Activated naive CD8-positive, alpha-beta T cell treated with anti-CD3 and anti-CD28 coated beads for 36 hours (primary cell): ENCODE data around the gene BICC1. TPM values are rescaled to one million over a fixed set of nuclear protein-coding genes. Genes with fewer than 3 reads are reported as not detected.

Experiments
- DNase-seq: peaks from one replicate; pipeline ENCODE4 v3.0.0; 2021
- H3K27ac Mint-ChIP-seq: one replicate; pipeline ENCODE4 v1.8.0; 2022; ENCODE audit warnings: mild to moderate bottlenecking, moderate library complexity, mixed read lengths
- H3K27me3 Mint-ChIP-seq: one replicate; pipeline ENCODE4 v1.8.0; 2022; ENCODE audit warnings: mild to moderate bottlenecking, mixed read lengths
- H3K36me3 Mint-ChIP-seq: one replicate; pipeline ENCODE4 v1.8.0; 2021; ENCODE audit warnings: mild to moderate bottlenecking, mixed read lengths
- H3K4me1 Mint-ChIP-seq: one replicate; pipeline ENCODE4 v1.8.0; 2021; ENCODE audit warnings: mixed read lengths
- H3K4me3 Mint-ChIP-seq: one replicate; pipeline ENCODE4 v1.8.0; 2022; ENCODE audit warnings: mild to moderate bottlenecking, moderate library complexity, mixed read lengths
- H3K9me3 Mint-ChIP-seq: one replicate; pipeline ENCODE4 v1.8.0; 2022; ENCODE audit warnings: mixed read lengths
- total RNA-seq, 2 experiments: library from RNA; stranded (reverse); gene quantifications; one replicate each; pipeline ENCODE4 v1.2.3, GENCODE V29; 2021

The BICC1 gene
- total RNA-seq, 2 experiments from 2014 or later = 0.04 TPM; not detected in 1

- Mint-ChIP-seq H3K27ac (no peak overlapping the region), H3K27me3 (peaks cover 5% of the 10 kb centered on the region), H3K4me3 (no peak overlapping the region), H3K9me3 (no peaks in the 10 kb centered on the region), H3K36me3 (no peaks in the 10 kb centered on the region), H3K4me1 (no peaks in the 10 kb centered on the region)
- DNase-seq = no peak
These were observed 270.5 kb downstream of the BICC1 start for GRCh38 chr10:58782876-58783851.

GRCh38 chr10:58784361-58784760 is 271.7 kb downstream of the BICC1 start:
- Mint-ChIP-seq H3K9me3 (no peaks in the 10 kb centered on the region), H3K27me3 (peaks cover 5% of the 10 kb centered on the region), H3K27ac (no peak overlapping the region), H3K4me1 (no peaks in the 10 kb centered on the region), H3K4me3 (no peak overlapping the region), H3K36me3 (no peaks in the 10 kb centered on the region)
- no peak for DNase-seq

GRCh38 chr10:58785354-58785753 is 272.7 kb downstream of the BICC1 start:
- Mint-ChIP-seq H3K4me3 (no peak overlapping the region), H3K27ac (no peak overlapping the region), H3K4me1 (no peaks in the 10 kb centered on the region), H3K27me3 (peaks cover 5% of the 10 kb centered on the region), H3K36me3 (no peaks in the 10 kb centered on the region), H3K9me3 (no peaks in the 10 kb centered on the region)
- no peak for DNase-seq

GRCh38 chr10:58791137-58791536 is 278.5 kb downstream of the BICC1 start:
- H3K4me1 Mint-ChIP-seq = no peaks in the 10 kb centered on the region
- no peak overlapping the region for H3K4me3 Mint-ChIP-seq
- DNase-seq = no peak
- H3K36me3 Mint-ChIP-seq = no peaks in the 10 kb centered on the region
- no peaks in the 10 kb centered on the region for H3K9me3 Mint-ChIP-seq
- H3K27ac Mint-ChIP-seq = no peak overlapping the region
- no peaks in the 10 kb centered on the region for H3K27me3 Mint-ChIP-seq

- H3K27me3 Mint-ChIP-seq = no peaks in the 10 kb centered on the region
- H3K9me3 Mint-ChIP-seq = no peaks in the 10 kb centered on the region
- DNase-seq = no peak
- no peaks in the 10 kb centered on the region for H3K36me3 Mint-ChIP-seq
- no peaks in the 10 kb centered on the region for H3K4me1 Mint-ChIP-seq
- no peak overlapping the region for H3K27ac Mint-ChIP-seq
- H3K4me3 Mint-ChIP-seq = no peak overlapping the region
These were observed 282.9 kb downstream of the BICC1 start for GRCh38 chr10:58795560-58795959.

- no peaks in the 10 kb centered on the region for H3K27me3 Mint-ChIP-seq
- no peak for DNase-seq
- no peaks in the 10 kb centered on the region for H3K36me3 Mint-ChIP-seq
- H3K27ac Mint-ChIP-seq = no peak overlapping the region
- H3K9me3 Mint-ChIP-seq = no peaks in the 10 kb centered on the region
- no peaks in the 10 kb centered on the region for H3K4me1 Mint-ChIP-seq
- H3K4me3 Mint-ChIP-seq = no peak overlapping the region
These were observed 283.6 kb downstream of the BICC1 start for GRCh38 chr10:58796242-58796641.

GRCh38 chr10:58796824-58797223 is 284.2 kb downstream of the BICC1 start:
- H3K9me3 Mint-ChIP-seq = no peaks in the 10 kb centered on the region
- H3K27ac Mint-ChIP-seq = no peak overlapping the region
- H3K4me3 Mint-ChIP-seq = no peak overlapping the region
- no peaks in the 10 kb centered on the region for H3K4me1 Mint-ChIP-seq
- DNase-seq = no peak
- no peaks in the 10 kb centered on the region for H3K27me3 Mint-ChIP-seq
- no peaks in the 10 kb centered on the region for H3K36me3 Mint-ChIP-seq

GRCh38 chr10:58797356-58797755 is 284.7 kb downstream of the BICC1 start:
- H3K9me3 Mint-ChIP-seq = no peaks in the 10 kb centered on the region
- H3K27ac Mint-ChIP-seq = no peak overlapping the region
- H3K4me3 Mint-ChIP-seq = no peak overlapping the region
- no peaks in the 10 kb centered on the region for H3K36me3 Mint-ChIP-seq
- H3K27me3 Mint-ChIP-seq = no peaks in the 10 kb centered on the region
- no peaks in the 10 kb centered on the region for H3K4me1 Mint-ChIP-seq
- no peak for DNase-seq

- Mint-ChIP-seq H3K4me3 (no peak overlapping the region), H3K27me3 (no peaks in the 10 kb centered on the region), H3K36me3 (no peaks in the 10 kb centered on the region), H3K27ac (no peak overlapping the region), H3K4me1 (no peaks in the 10 kb centered on the region), H3K9me3 (no peaks in the 10 kb centered on the region)
- DNase-seq = no peak
These were observed 289.4 kb downstream of the BICC1 start for GRCh38 chr10:58802047-58802446.

GRCh38 chr10:58806323-58806722 is 293.7 kb downstream of the BICC1 start:
- Mint-ChIP-seq H3K4me1 (no peaks in the 10 kb centered on the region), H3K36me3 (no peaks in the 10 kb centered on the region), H3K9me3 (no peaks in the 10 kb centered on the region), H3K27ac (no peak overlapping the region), H3K27me3 (no peaks in the 10 kb centered on the region), H3K4me3 (no peak overlapping the region)
- no peak for DNase-seq

GRCh38 chr10:58806970-58807628 is 294.4 kb downstream of the BICC1 start:
- DNase-seq = no peak
- Mint-ChIP-seq H3K4me3 (no peak overlapping the region), H3K9me3 (no peaks in the 10 kb centered on the region), H3K27me3 (no peaks in the 10 kb centered on the region), H3K27ac (no peak overlapping the region), H3K36me3 (no peaks in the 10 kb centered on the region), H3K4me1 (no peaks in the 10 kb centered on the region)

GRCh38 chr10:58807629-58808022 is 295.0 kb downstream of the BICC1 start:
- H3K36me3 Mint-ChIP-seq = no peaks in the 10 kb centered on the region
- no peak overlapping the region for H3K4me3 Mint-ChIP-seq
- H3K9me3 Mint-ChIP-seq = no peaks in the 10 kb centered on the region
- DNase-seq = no peak
- H3K27ac Mint-ChIP-seq = no peak overlapping the region
- no peaks in the 10 kb centered on the region for H3K27me3 Mint-ChIP-seq
- no peaks in the 10 kb centered on the region for H3K4me1 Mint-ChIP-seq

GRCh38 chr10:58810751-58811150 is 298.1 kb downstream of the BICC1 start:
- H3K27ac Mint-ChIP-seq = no peak overlapping the region
- no peaks in the 10 kb centered on the region for H3K4me1 Mint-ChIP-seq
- no peak overlapping the region for H3K4me3 Mint-ChIP-seq
- DNase-seq = no peak
- no peaks in the 10 kb centered on the region for H3K36me3 Mint-ChIP-seq
- no peaks in the 10 kb centered on the region for H3K9me3 Mint-ChIP-seq
- no peaks in the 10 kb centered on the region for H3K27me3 Mint-ChIP-seq

- Mint-ChIP-seq H3K27ac (no peak overlapping the region), H3K4me1 (no peaks in the 10 kb centered on the region), H3K36me3 (no peaks in the 10 kb centered on the region), H3K9me3 (no peaks in the 10 kb centered on the region), H3K4me3 (no peak overlapping the region), H3K27me3 (no peaks in the 10 kb centered on the region)
- no peak for DNase-seq
These were observed 300.9 kb downstream of the BICC1 start for GRCh38 chr10:58813573-58813972.

- DNase-seq = no peak
- Mint-ChIP-seq H3K9me3 (no peaks in the 10 kb centered on the region), H3K27ac (no peak overlapping the region), H3K27me3 (no peaks in the 10 kb centered on the region), H3K4me1 (no peaks in the 10 kb centered on the region), H3K36me3 (no peaks in the 10 kb centered on the region), H3K4me3 (no peak overlapping the region)
These were observed 304.7 kb downstream of the BICC1 start for GRCh38 chr10:58817201-58817846.
